Measurements from ENCODE around the gene KIF19. TPM values are rescaled to one million over a fixed set of nuclear protein-coding genes. Genes with fewer than 3 reads are reported as not detected.
A peak's percentile ranks its signal among the peaks of the same experiment; 100 is the strongest.

The KIF19 gene
- total RNA-seq, 1 donor from 2014 or later: 0.13 TPM

- intact Hi-C loops (cut with micrococcal nuclease): no loop called here
These were observed 33.9 kb downstream of the KIF19 start for GRCh38 chr17:74359916-74360315.

GRCh38 chr17:74360899-74361229 is 34.8 kb downstream of the KIF19 start:
- no peaks in the 10 kb centered on the region for H3K36me3 Mint-ChIP-seq (ENCODE audit: low read depth)
- H3K4me1 Mint-ChIP-seq (ENCODE audit: low read depth): peaks cover 4% of the 10 kb centered on the region
- no peaks in the 10 kb centered on the region for H3K9me3 Mint-ChIP-seq
- DNase-seq (ENCODE audit: low spot score): no peak
- H3K4me3 Mint-ChIP-seq: no peak overlapping the region
- intact Hi-C loops (cut with micrococcal nuclease): loop anchor here (1.0 kb wide), 1 partner anchor 151 kb away; no protein-coding TSS in a partner anchor
- H3K27me3 Mint-ChIP-seq (ENCODE audit: insufficient read depth): peaks cover 20% of the 10 kb centered on the region
- H3K27ac Mint-ChIP-seq: no peak overlapping the region

More at GRCh38 chr17:74359916-74360315, 33.9 kb downstream of the KIF19 start:
- Mint-ChIP-seq H3K9me3 (no peaks in the 10 kb centered on the region), H3K4me1 (ENCODE audit: low read depth) (peaks cover 4% of the 10 kb centered on the region), H3K36me3 (ENCODE audit: low read depth) (no peaks in the 10 kb centered on the region), H3K4me3 (no peak overlapping the region), H3K27me3 (ENCODE audit: insufficient read depth) (peaks cover 23% of the 10 kb centered on the region), H3K27ac (no peak overlapping the region)
- no peak for DNase-seq (ENCODE audit: low spot score)

- peaks cover 4% of the 10 kb centered on the region for H3K4me1 Mint-ChIP-seq (ENCODE audit: low read depth)
- no peak within 1 kb of the TSS for H3K4me3 Mint-ChIP-seq
- H3K27me3 Mint-ChIP-seq (ENCODE audit: insufficient read depth): peaks cover 19% of the 10 kb centered on the region
- no peaks in the 10 kb centered on the region for H3K36me3 Mint-ChIP-seq (ENCODE audit: low read depth)
- H3K27ac Mint-ChIP-seq: no peak within 1 kb of the TSS
- no peaks in the 10 kb centered on the region for H3K9me3 Mint-ChIP-seq
- intact Hi-C loops (cut with micrococcal nuclease): loop anchor here (1.0 kb wide), 1 partner anchor 151 kb away; no protein-coding TSS in a partner anchor
- DNase-seq (ENCODE audit: low spot score): no peak
These were observed 35.4 kb downstream of the KIF19 start, which contains the start of gene BTBD17 for GRCh38 chr17:74361230-74362068. TSS of gene BTBD17 (minus strand) at chr17:74361868. CDS start at chr17:74361819, 49 bp downstream.

- no peak for DNase-seq (ENCODE audit: low spot score)
- H3K4me3 Mint-ChIP-seq: no peak overlapping the region
- intact Hi-C loops (cut with micrococcal nuclease): no loop called here
- H3K27ac Mint-ChIP-seq: no peak overlapping the region
- H3K27me3 Mint-ChIP-seq (ENCODE audit: insufficient read depth): peaks cover 19% of the 10 kb centered on the region
- H3K4me1 Mint-ChIP-seq (ENCODE audit: low read depth): peaks cover 4% of the 10 kb centered on the region
- no peaks in the 10 kb centered on the region for H3K9me3 Mint-ChIP-seq
- H3K36me3 Mint-ChIP-seq (ENCODE audit: low read depth): no peaks in the 10 kb centered on the region
These were observed 36.0 kb downstream of the KIF19 start for GRCh38 chr17:74362069-74362405.

GRCh38 chr17:74362810-74363498 is 36.9 kb downstream of the KIF19 start:
- intact Hi-C loops (cut with micrococcal nuclease): no loop called here
- Mint-ChIP-seq H3K36me3 (ENCODE audit: low read depth) (no peaks in the 10 kb centered on the region), H3K4me1 (ENCODE audit: low read depth) (peaks cover 1% of the 10 kb centered on the region), H3K4me3 (no peak overlapping the region), H3K9me3 (no peaks in the 10 kb centered on the region), H3K27me3 (ENCODE audit: insufficient read depth) (peaks cover 17% of the 10 kb centered on the region), H3K27ac (no peak overlapping the region)
- no peak for DNase-seq (ENCODE audit: low spot score)

GRCh38 chr17:74367206-74367605 is 41.2 kb downstream of the KIF19 start, which contains the start of gene GPR142:
TSS of gene GPR142 (plus strand) at chr17:74367506. CDS start at chr17:74369541, 2,035 bp downstream.
- H3K4me3 Mint-ChIP-seq: no peak within 1 kb of the TSS
- H3K27me3 Mint-ChIP-seq (ENCODE audit: insufficient read depth): peaks cover 15% of the 10 kb centered on the region
- H3K36me3 Mint-ChIP-seq (ENCODE audit: low read depth): no peaks in the 10 kb centered on the region
- DNase-seq (ENCODE audit: low spot score): no peak
- H3K9me3 Mint-ChIP-seq: no peaks in the 10 kb centered on the region
- no peak within 1 kb of the TSS for H3K27ac Mint-ChIP-seq
- intact Hi-C loops (cut with micrococcal nuclease): loop anchor here (5.0 kb wide), 2 partner anchors 65 to 235 kb away; no protein-coding TSS in a partner anchor
- peaks cover 18% of the 10 kb centered on the region for H3K4me1 Mint-ChIP-seq (ENCODE audit: low read depth)

- intact Hi-C loops (cut with micrococcal nuclease): loop anchor here (1.0 to 5.0 kb wide), 6 partner anchors 11 to 234 kb away; no protein-coding TSS in a partner anchor
- peak; percentile 51 for DNase-seq (ENCODE audit: low spot score)
- H3K4me3 Mint-ChIP-seq: no peak overlapping the region
- no peaks in the 10 kb centered on the region for H3K36me3 Mint-ChIP-seq (ENCODE audit: low read depth)
- no peaks in the 10 kb centered on the region for H3K9me3 Mint-ChIP-seq
- peaks cover 18% of the 10 kb centered on the region for H3K4me1 Mint-ChIP-seq (ENCODE audit: low read depth)
- H3K27me3 Mint-ChIP-seq (ENCODE audit: insufficient read depth): peaks cover 9% of the 10 kb centered on the region
- H3K27ac Mint-ChIP-seq: no peak overlapping the region
These were observed 42.5 kb downstream of the KIF19 start for GRCh38 chr17:74368341-74369081.

GRCh38 chr17:74369221-74369620 is 43.2 kb downstream of the KIF19 start:
- Mint-ChIP-seq H3K36me3 (ENCODE audit: low read depth) (no peaks in the 10 kb centered on the region), H3K27me3 (ENCODE audit: insufficient read depth) (peaks cover 9% of the 10 kb centered on the region), H3K9me3 (no peaks in the 10 kb centered on the region), H3K4me3 (peak overlapping the region; percentile 54), H3K27ac (peak overlapping the region; percentile 16), H3K4me1 (ENCODE audit: low read depth) (peaks cover 18% of the 10 kb centered on the region)
- peak; percentile 35 for DNase-seq (ENCODE audit: low spot score)
- intact Hi-C loops (cut with micrococcal nuclease): loop anchor here (5.0 kb wide), 2 partner anchors 67 to 233 kb away; no protein-coding TSS in a partner anchor

- no peaks in the 10 kb centered on the region for H3K9me3 Mint-ChIP-seq
- no peak overlapping the region for H3K4me3 Mint-ChIP-seq
- no peak for DNase-seq (ENCODE audit: low spot score)
These were observed 43.9 kb downstream of the KIF19 start for GRCh38 chr17:74369665-74370490.

GRCh38 chr17:74371653-74372147 is 45.7 kb downstream of the KIF19 start:
- H3K9me3 Mint-ChIP-seq: no peaks in the 10 kb centered on the region
- intact Hi-C loops (cut with micrococcal nuclease): no loop called here
- H3K4me3 Mint-ChIP-seq: no peak overlapping the region
- peaks cover 8% of the 10 kb centered on the region for H3K27me3 Mint-ChIP-seq (ENCODE audit: insufficient read depth)
- H3K27ac Mint-ChIP-seq: no peak overlapping the region
- H3K4me1 Mint-ChIP-seq (ENCODE audit: low read depth): peaks cover 18% of the 10 kb centered on the region
- no peaks in the 10 kb centered on the region for H3K36me3 Mint-ChIP-seq (ENCODE audit: low read depth)
- no peak for DNase-seq (ENCODE audit: low spot score)

More at GRCh38 chr17:74369665-74370490, 43.9 kb downstream of the KIF19 start:
- Mint-ChIP-seq H3K27me3 (ENCODE audit: insufficient read depth) (peaks cover 8% of the 10 kb centered on the region), H3K36me3 (ENCODE audit: low read depth) (no peaks in the 10 kb centered on the region), H3K27ac (peak overlapping the region; percentile 16), H3K4me1 (ENCODE audit: low read depth) (peaks cover 18% of the 10 kb centered on the region)
- intact Hi-C loops (cut with micrococcal nuclease): loop anchor here (5.0 kb wide), 2 partner anchors 68 to 232 kb away; no protein-coding TSS in a partner anchor

- Mint-ChIP-seq H3K4me1 (ENCODE audit: low read depth) (peaks cover 18% of the 10 kb centered on the region), H3K4me3 (no peak overlapping the region)
These were observed 46.4 kb downstream of the KIF19 start for GRCh38 chr17:74372426-74372825.

More at GRCh38 chr17:74372426-74372825, 46.4 kb downstream of the KIF19 start:
- Mint-ChIP-seq H3K27ac (no peak overlapping the region), H3K27me3 (ENCODE audit: insufficient read depth) (peaks cover 8% of the 10 kb centered on the region), H3K36me3 (ENCODE audit: low read depth) (no peaks in the 10 kb centered on the region), H3K9me3 (no peaks in the 10 kb centered on the region)
- DNase-seq (ENCODE audit: low spot score): no peak
- intact Hi-C loops (cut with micrococcal nuclease): no loop called here
